GM23338 (cell line): ENCODE results near the gene MINAR1. TPM values are rescaled to one million over a fixed set of nuclear protein-coding genes. Genes with fewer than 3 reads are reported as not detected.

ENCODE experiments used
- ATAC-seq: fragments of 200-7000 bp; cut with Tn5 transposase; 3 replicates; pipeline ENCODE4 v1.9.1; 2020
- DNase-seq: peaks from one replicate; pipeline ENCODE4 v3.0.0-alpha.2; 2015; ENCODE audit warnings: low spot score
- H2AFZ ChIP-seq: fragments of 200-600 bp; sonication (generic); 2 replicates; pipeline ENCODE4 v1.8.0; 2016; ENCODE audit warnings: antibody characterized with exemption, mild to moderate bottlenecking, moderate library complexity
- H3F3A ChIP-seq: fragments of 200-600 bp; sonication (generic); replicated peaks from 2 replicates; pipeline ENCODE4 v1.8.0; 2017; ENCODE audit warnings: antibody characterized with exemption, mixed run types, low read depth
- H3K27ac ChIP-seq: fragments of 200-600 bp; sonication (generic); 2 replicates; pipeline ENCODE4 v1.6.1; 2016; ENCODE audit warnings: low read depth
- H3K27me3 ChIP-seq: fragments of 200-600 bp; sonication (generic); 2 replicates; pipeline ENCODE4 v1.8.0; 2016; ENCODE audit warnings: mild to moderate bottlenecking, mixed run types, moderate library complexity; ENCODE audit not compliant: insufficient read depth
- H3K36me3 ChIP-seq: fragments of 200-600 bp; sonication (generic); 2 replicates; pipeline ENCODE4 v1.8.0; 2016; ENCODE audit warnings: mild to moderate bottlenecking; ENCODE audit not compliant: insufficient read depth
- H3K4me1 ChIP-seq: fragments of 200-600 bp; sonication (generic); 2 replicates; pipeline ENCODE4 v1.8.0; 2016; ENCODE audit warnings: mild to moderate bottlenecking, moderate library complexity; ENCODE audit not compliant: insufficient read depth
- H3K4me2 ChIP-seq: fragments of 200-600 bp; sonication (generic); 2 replicates; pipeline ENCODE4 v1.7.1; 2017; ENCODE audit warnings: mixed run types
- H3K4me3 ChIP-seq: fragments of 200-600 bp; sonication (generic); 2 replicates; pipeline ENCODE4 v1.6.1; 2016; ENCODE audit warnings: mixed run types
- H3K79me2 ChIP-seq: fragments of 200-600 bp; sonication (generic); replicated peaks from 2 replicates; pipeline ENCODE4 v1.8.0; 2017; ENCODE audit warnings: mild to moderate bottlenecking; ENCODE audit not compliant: insufficient read depth
- H3K9me2 ChIP-seq: fragments of 200-600 bp; sonication (generic); 2 replicates; pipeline ENCODE4 v1.8.0; 2017; ENCODE audit not compliant: insufficient read depth
- H4K20me1 ChIP-seq: fragments of 200-600 bp; sonication (generic); replicated peaks from 2 replicates; pipeline ENCODE4 v1.8.0; 2017; ENCODE audit warnings: mild to moderate bottlenecking; ENCODE audit not compliant: insufficient read depth
- H3K27ac Mint-ChIP-seq: 2 replicates; pipeline ENCODE4 v1.8.0; 2020; ENCODE audit warnings: inconsistent platforms, mild to moderate bottlenecking, moderate library complexity, mixed read lengths
- H3K27me3 Mint-ChIP-seq: 3 replicates; pipeline ENCODE4 v1.8.0; 2022; ENCODE audit warnings: low read depth, mild to moderate bottlenecking, moderate library complexity, mixed read lengths, inconsistent platforms; ENCODE audit not compliant: insufficient read depth, poor library complexity
- H3K36me3 Mint-ChIP-seq: 3 replicates; pipeline ENCODE4 v1.8.0; 2021; ENCODE audit warnings: low read depth, mild to moderate bottlenecking, inconsistent platforms, moderate library complexity, mixed read lengths
- H3K4me1 Mint-ChIP-seq: 3 replicates; pipeline ENCODE4 v1.8.0; 2020; ENCODE audit warnings: mild to moderate bottlenecking, inconsistent platforms, mixed read lengths
- H3K4me3 Mint-ChIP-seq: 3 replicates; pipeline ENCODE4 v1.8.0; 2021; ENCODE audit warnings: moderate library complexity, mild to moderate bottlenecking, inconsistent platforms, mixed read lengths
- H3K9me3 Mint-ChIP-seq: 3 replicates; pipeline ENCODE4 v1.8.0; 2020; ENCODE audit warnings: moderate library complexity, mild to moderate bottlenecking, inconsistent platforms, mixed read lengths
- CREB1 ChIP-seq: fragments of 250-450 bp; sonication (Bioruptor Pico); IDR thresholded peaks from 2 replicates; pipeline ENCODE4 v1.5.0; 2020; ENCODE audit warnings: low read depth, mild to moderate bottlenecking, moderate library complexity
- EZH2 ChIP-seq: fragments of 200-600 bp; sonication (generic); IDR thresholded peaks from one replicate; pipeline ENCODE4 v1.8.0; 2017; ENCODE audit warnings: antibody characterized with exemption, mild to moderate bottlenecking, low read depth; ENCODE audit not compliant: unreplicated experiment
- EZH2phosphoT487 ChIP-seq: fragments of 200-600 bp; sonication (generic); IDR thresholded peaks from one replicate; pipeline ENCODE4 v1.8.1; 2018; ENCODE audit warnings: antibody characterized with exemption; ENCODE audit not compliant: unreplicated experiment
- JUNB ChIP-seq: IDR thresholded peaks from one replicate; pipeline ENCODE4 v1.6.1; 2016; ENCODE audit warnings: antibody characterized with exemption; ENCODE audit not compliant: unreplicated experiment
- NANOG ChIP-seq: IDR thresholded peaks from 2 replicates; pipeline ENCODE4 v1.6.1; 2016; ENCODE audit warnings: antibody characterized with exemption, borderline replicate concordance
- POLR2AphosphoS5 ChIP-seq: IDR thresholded peaks from 2 replicates; pipeline ENCODE4 v1.6.1; 2016; ENCODE audit warnings: antibody characterized with exemption, low read depth
- REST ChIP-seq: IDR thresholded peaks from one replicate; pipeline ENCODE4 v1.6.1; 2018; ENCODE audit warnings: antibody characterized with exemption; ENCODE audit not compliant: unreplicated experiment
- STAT1 ChIP-seq: IDR thresholded peaks from one replicate; pipeline ENCODE4 v1.6.1; 2016; ENCODE audit warnings: antibody characterized with exemption; ENCODE audit not compliant: unreplicated experiment
- ZNF114 ChIP-seq: fragments of 250-450 bp; sonication (Bioruptor Pico); IDR thresholded peaks from 2 replicates; pipeline ENCODE4 v1.5.0; 2020; ENCODE audit warnings: mild to moderate bottlenecking, moderate library complexity
- ZNF331 ChIP-seq: fragments of 250-450 bp; sonication (Bioruptor Pico); IDR thresholded peaks from 2 replicates; pipeline ENCODE4 v1.5.0; 2020; ENCODE audit warnings: low read depth, mild to moderate bottlenecking, moderate library complexity
- polyA plus RNA-seq: library from polyadenylated mRNA; unstranded; fragments of >200 nt; fragmentation: Nextera tagmentation; extraction: Ambion mirVana; gene quantifications from 2 replicates; pipeline ENCODE4 v1.2.1, GENCODE V29; 2016
- total RNA-seq: library from RNA; depleted of rRNA; stranded (reverse); fragments of >200 nt; shearing (Covaris generic); gene quantifications from 2 replicates; pipeline ENCODE4 v1.2.3, GENCODE V29; 2014
- TF ChIP-seq, protein P1 (sequence below): IDR thresholded peaks from 2 replicates; pipeline ENCODE4 v1.6.1; 2016; ENCODE audit warnings: antibody characterized with exemption
- TF ChIP-seq, protein P2 (sequence below): fragments of 250-450 bp; sonication (Bioruptor Pico); IDR thresholded peaks from 2 replicates; pipeline ENCODE4 v1.5.0; 2020; ENCODE audit warnings: mild to moderate bottlenecking, moderate library complexity
- TF ChIP-seq, protein P3 (sequence below), 2 experiments: fragments of 200-600 bp in 1 of 2; sonication (generic) in 1 of 2; conservative IDR thresholded peaks; 2 replicates each; pipeline versions ENCODE4 v1.5.1 to v1.6.1; 2016 to 2017; ENCODE audit warnings: antibody characterized with exemption in 2 of 2, low read depth in 2 of 2, mild to moderate bottlenecking in 2 of 2, moderate library complexity in 1 of 2

MINAR1 gene
- total and polyA plus RNA-seq, 2 experiments from 2014 or later = 0.32 to 1.4 TPM

DNA sequence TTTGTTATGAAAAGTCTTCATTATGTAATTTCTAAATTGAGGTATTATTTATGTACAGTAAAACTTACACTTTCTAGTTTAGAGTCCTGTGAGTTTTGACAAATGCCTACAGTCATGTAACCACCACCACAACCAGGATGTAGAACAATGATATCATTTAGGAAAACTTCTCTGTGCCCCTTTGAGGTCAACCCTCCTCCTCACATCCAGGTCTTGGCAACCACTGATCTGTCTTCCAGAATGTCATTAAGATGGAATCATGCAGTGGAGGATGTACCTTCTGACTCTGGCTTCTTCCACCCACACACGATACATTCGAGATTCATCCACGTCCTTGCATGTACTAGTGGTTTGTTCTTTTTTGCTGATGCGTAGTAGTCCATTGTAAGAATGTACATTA is 23.2 kb downstream of the MINAR1 start:
- Histone ChIP-seq H2AFZ (no peak overlapping the region), H3K4me2 (no peak overlapping the region), H3K4me3 (no peak overlapping the region), H3K4me1 (no peaks in the 10 kb centered on the region), H4K20me1 (no peaks in the 10 kb centered on the region), H3K27me3 (no peaks in the 10 kb centered on the region), H3K27ac (no peak overlapping the region), H3K36me3 (no peaks in the 10 kb centered on the region), H3K79me2 (no peaks in the 10 kb centered on the region), H3F3A (no peaks in the 10 kb centered on the region), H3K9me2 (no peaks in the 10 kb centered on the region)
- Mint-ChIP-seq H3K4me3 (no peak overlapping the region), H3K9me3 (no peaks in the 10 kb centered on the region), H3K36me3 (no peaks in the 10 kb centered on the region), H3K27me3 (peaks cover 1% of the 10 kb centered on the region), H3K27ac (no peak overlapping the region), H3K4me1 (no peaks in the 10 kb centered on the region)
- ATAC-seq (no peak), DNase-seq (no peak)
- TF ChIP-seq EZH2 (no peak), REST (no peak), JUNB (no peak), POLR2AphosphoS5 (no peak), ZNF114 (CRISPR knock-in tag) (no peak), ZNF331 (CRISPR knock-in tag) (no peak), NANOG (no peak), EZH2phosphoT487 (no peak), CREB1 (CRISPR knock-in tag) (no peak), STAT1 (no peak)
- TF ChIP-seq, protein P1, sequence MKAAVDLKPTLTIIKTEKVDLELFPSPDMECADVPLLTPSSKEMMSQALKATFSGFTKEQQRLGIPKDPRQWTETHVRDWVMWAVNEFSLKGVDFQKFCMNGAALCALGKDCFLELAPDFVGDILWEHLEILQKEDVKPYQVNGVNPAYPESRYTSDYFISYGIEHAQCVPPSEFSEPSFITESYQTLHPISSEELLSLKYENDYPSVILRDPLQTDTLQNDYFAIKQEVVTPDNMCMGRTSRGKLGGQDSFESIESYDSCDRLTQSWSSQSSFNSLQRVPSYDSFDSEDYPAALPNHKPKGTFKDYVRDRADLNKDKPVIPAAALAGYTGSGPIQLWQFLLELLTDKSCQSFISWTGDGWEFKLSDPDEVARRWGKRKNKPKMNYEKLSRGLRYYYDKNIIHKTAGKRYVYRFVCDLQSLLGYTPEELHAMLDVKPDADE = no peak
- TF ChIP-seq, protein P2, sequence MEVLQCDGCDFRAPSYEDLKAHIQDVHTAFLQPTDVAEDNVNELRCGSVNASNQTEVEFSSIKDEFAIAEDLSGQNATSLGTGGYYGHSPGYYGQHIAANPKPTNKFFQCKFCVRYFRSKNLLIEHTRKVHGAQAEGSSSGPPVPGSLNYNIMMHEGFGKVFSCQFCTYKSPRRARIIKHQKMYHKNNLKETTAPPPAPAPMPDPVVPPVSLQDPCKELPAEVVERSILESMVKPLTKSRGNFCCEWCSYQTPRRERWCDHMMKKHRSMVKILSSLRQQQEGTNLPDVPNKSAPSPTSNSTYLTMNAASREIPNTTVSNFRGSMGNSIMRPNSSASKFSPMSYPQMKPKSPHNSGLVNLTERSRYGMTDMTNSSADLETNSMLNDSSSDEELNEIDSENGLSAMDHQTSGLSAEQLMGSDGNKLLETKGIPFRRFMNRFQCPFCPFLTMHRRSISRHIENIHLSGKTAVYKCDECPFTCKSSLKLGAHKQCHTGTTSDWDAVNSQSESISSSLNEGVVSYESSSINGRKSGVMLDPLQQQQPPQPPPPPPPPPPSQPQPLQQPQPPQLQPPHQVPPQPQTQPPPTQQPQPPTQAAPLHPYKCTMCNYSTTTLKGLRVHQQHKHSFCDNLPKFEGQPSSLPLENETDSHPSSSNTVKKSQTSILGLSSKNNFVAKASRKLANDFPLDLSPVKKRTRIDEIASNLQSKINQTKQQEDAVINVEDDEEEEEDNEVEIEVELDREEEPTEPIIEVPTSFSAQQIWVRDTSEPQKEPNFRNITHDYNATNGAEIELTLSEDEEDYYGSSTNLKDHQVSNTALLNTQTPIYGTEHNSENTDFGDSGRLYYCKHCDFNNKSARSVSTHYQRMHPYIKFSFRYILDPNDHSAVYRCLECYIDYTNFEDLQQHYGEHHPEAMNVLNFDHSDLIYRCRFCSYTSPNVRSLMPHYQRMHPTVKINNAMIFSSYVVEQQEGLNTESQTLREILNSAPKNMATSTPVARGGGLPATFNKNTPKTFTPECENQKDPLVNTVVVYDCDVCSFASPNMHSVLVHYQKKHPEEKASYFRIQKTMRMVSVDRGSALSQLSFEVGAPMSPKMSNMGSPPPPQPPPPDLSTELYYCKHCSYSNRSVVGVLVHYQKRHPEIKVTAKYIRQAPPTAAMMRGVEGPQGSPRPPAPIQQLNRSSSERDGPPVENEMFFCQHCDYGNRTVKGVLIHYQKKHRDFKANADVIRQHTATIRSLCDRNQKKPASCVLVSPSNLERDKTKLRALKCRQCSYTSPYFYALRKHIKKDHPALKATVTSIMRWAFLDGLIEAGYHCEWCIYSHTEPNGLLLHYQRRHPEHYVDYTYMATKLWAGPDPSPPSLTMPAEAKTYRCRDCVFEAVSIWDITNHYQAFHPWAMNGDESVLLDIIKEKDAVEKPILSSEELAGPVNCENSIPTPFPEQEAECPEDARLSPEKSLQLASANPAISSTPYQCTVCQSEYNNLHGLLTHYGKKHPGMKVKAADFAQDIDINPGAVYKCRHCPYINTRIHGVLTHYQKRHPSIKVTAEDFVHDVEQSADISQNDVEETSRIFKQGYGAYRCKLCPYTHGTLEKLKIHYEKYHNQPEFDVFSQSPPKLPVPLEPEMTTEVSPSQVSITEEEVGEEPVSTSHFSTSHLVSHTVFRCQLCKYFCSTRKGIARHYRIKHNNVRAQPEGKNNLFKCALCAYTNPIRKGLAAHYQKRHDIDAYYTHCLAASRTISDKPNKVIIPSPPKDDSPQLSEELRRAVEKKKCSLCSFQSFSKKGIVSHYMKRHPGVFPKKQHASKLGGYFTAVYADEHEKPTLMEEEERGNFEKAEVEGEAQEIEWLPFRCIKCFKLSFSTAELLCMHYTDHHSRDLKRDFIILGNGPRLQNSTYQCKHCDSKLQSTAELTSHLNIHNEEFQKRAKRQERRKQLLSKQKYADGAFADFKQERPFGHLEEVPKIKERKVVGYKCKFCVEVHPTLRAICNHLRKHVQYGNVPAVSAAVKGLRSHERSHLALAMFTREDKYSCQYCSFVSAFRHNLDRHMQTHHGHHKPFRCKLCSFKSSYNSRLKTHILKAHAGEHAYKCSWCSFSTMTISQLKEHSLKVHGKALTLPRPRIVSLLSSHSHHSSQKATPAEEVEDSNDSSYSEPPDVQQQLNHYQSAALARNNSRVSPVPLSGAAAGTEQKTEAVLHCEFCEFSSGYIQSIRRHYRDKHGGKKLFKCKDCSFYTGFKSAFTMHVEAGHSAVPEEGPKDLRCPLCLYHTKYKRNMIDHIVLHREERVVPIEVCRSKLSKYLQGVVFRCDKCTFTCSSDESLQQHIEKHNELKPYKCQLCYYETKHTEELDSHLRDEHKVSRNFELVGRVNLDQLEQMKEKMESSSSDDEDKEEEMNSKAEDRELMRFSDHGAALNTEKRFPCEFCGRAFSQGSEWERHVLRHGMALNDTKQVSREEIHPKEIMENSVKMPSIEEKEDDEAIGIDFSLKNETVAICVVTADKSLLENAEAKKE (CRISPR knock-in tag) = no peak
- TF ChIP-seq, protein P3, sequence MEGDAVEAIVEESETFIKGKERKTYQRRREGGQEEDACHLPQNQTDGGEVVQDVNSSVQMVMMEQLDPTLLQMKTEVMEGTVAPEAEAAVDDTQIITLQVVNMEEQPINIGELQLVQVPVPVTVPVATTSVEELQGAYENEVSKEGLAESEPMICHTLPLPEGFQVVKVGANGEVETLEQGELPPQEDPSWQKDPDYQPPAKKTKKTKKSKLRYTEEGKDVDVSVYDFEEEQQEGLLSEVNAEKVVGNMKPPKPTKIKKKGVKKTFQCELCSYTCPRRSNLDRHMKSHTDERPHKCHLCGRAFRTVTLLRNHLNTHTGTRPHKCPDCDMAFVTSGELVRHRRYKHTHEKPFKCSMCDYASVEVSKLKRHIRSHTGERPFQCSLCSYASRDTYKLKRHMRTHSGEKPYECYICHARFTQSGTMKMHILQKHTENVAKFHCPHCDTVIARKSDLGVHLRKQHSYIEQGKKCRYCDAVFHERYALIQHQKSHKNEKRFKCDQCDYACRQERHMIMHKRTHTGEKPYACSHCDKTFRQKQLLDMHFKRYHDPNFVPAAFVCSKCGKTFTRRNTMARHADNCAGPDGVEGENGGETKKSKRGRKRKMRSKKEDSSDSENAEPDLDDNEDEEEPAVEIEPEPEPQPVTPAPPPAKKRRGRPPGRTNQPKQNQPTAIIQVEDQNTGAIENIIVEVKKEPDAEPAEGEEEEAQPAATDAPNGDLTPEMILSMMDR (conservative IDR thresholded peaks at IDR 0.05; ENCODE audit: low read depth in 2 of 2) = no peak
